IMR-90 (cell line): ENCODE results near the gene KRTAP21-1. TPM values are rescaled to one million over a fixed set of nuclear protein-coding genes. Genes with fewer than 3 reads are reported as not detected.

Experiments used
- ATAC-seq: fragments of 200-7000 bp; cut with Tn5 transposase; 2 replicates; pipeline ENCODE4 v1.9.1; 2020; ENCODE audit warnings: low read depth, mild to moderate bottlenecking, moderate library complexity
- BruUV-seq: library from RNA; stranded (reverse); fragments of 400-500 nt; replicated peaks from 2 replicates; lab custom pipeline; 2021; lab: Mats Ljungman, UMichigan
- CTCF ChIA-PET: fragments of 300-600 bp; formaldehyde crosslinking; extraction: SDS; loops from one replicate; lab custom pipeline; 2021; ENCODE audit warnings: antibody characterized with exemption; lab: Yijun Ruan, JAX
- POLR2A ChIA-PET: fragments of 300-600 bp; sonication (Branson Sonifier 250); formaldehyde crosslinking; loops from one replicate; lab custom pipeline; 2022; ENCODE audit warnings: antibody characterized with exemption; ENCODE audit not compliant: unreplicated experiment; lab: Charles Lee
- DNase-seq: peaks from one replicate; pipeline ENCODE4 v3.0.0; 2013
- H2AFZ ChIP-seq: replicated peaks from 2 replicates; pipeline ENCODE3; 2013; ENCODE audit warnings: low read length, mild to moderate bottlenecking; ENCODE audit not compliant: poor library complexity
- H2AK5ac ChIP-seq: 2 replicates; pipeline ENCODE4 v1.6.1; 2013; ENCODE audit warnings: low read depth, low read length, inconsistent platforms
- H2AK9ac ChIP-seq: replicated peaks from 2 replicates; pipeline ENCODE3; 2013; ENCODE audit warnings: mild to moderate bottlenecking, low read depth, low read length, moderate library complexity; ENCODE audit not compliant: poor library complexity
- H2BK120ac ChIP-seq: 2 replicates; pipeline ENCODE4 v1.6.1; 2013; ENCODE audit warnings: low read depth, low read length, inconsistent platforms
- H2BK15ac ChIP-seq: 3 replicates; pipeline ENCODE4 v1.6.1; 2013; ENCODE audit warnings: low read depth, low read length, inconsistent platforms
- H2BK20ac ChIP-seq: 2 replicates; pipeline ENCODE4 v1.6.1; 2013; ENCODE audit warnings: low read depth, mild to moderate bottlenecking, inconsistent platforms, low read length, moderate library complexity
- H2BK5ac ChIP-seq: 2 replicates; pipeline ENCODE4 v1.6.1; 2013; ENCODE audit warnings: mild to moderate bottlenecking, low read depth, low read length, inconsistent platforms; ENCODE audit not compliant: poor library complexity, severe bottlenecking
- H3K14ac ChIP-seq: replicated peaks from 2 replicates; pipeline ENCODE4 v1.6.1; 2013; ENCODE audit warnings: low read depth, low read length, inconsistent platforms
- H3K18ac ChIP-seq: 2 replicates; pipeline ENCODE4 v1.6.1; 2013; ENCODE audit warnings: low read depth, low read length, control low read depth
- H3K23ac ChIP-seq: 2 replicates; pipeline ENCODE4 v1.6.1; 2013; ENCODE audit warnings: low read depth, low read length, inconsistent platforms
- H3K27ac ChIP-seq: 2 replicates; pipeline ENCODE4 v1.5.1; 2013; ENCODE audit warnings: mild to moderate bottlenecking, control low read depth, low read length; ENCODE audit not compliant: insufficient read depth
- H3K27me3 ChIP-seq: 2 replicates; pipeline ENCODE4 v1.6.1; 2013; ENCODE audit warnings: low read length; ENCODE audit not compliant: control insufficient read depth, insufficient read depth
- H3K36me3 ChIP-seq: 2 replicates; pipeline ENCODE4 v1.6.1; 2013; ENCODE audit warnings: low read length, mixed read lengths; ENCODE audit not compliant: control insufficient read depth, insufficient read depth
- H3K4ac ChIP-seq: 2 replicates; pipeline ENCODE4 v1.6.1; 2013; ENCODE audit warnings: low read depth, low read length, inconsistent platforms
- H3K4me1 ChIP-seq: 2 replicates; pipeline ENCODE4 v1.6.1; 2013; ENCODE audit warnings: low read length, mixed read lengths; ENCODE audit not compliant: control insufficient read depth, insufficient read depth
- H3K4me2 ChIP-seq: 2 replicates; pipeline ENCODE4 v1.6.1; 2013; ENCODE audit warnings: low read depth, mild to moderate bottlenecking, control low read depth, low read length, moderate library complexity
- H3K4me3 ChIP-seq: 2 replicates; pipeline ENCODE4 v1.5.1; 2013; ENCODE audit warnings: low read depth, mild to moderate bottlenecking, control low read depth, low read length, moderate library complexity; ENCODE audit not compliant: insufficient read depth
- H3K56ac ChIP-seq: 2 replicates; pipeline ENCODE4 v1.6.1; 2013; ENCODE audit warnings: low read length, inconsistent platforms; ENCODE audit not compliant: insufficient read depth; ENCODE audit errors: extremely low read depth
- H3K79me1 ChIP-seq, 2 experiments: 2 replicates each; pipeline ENCODE4 v1.6.1; 2013; ENCODE audit warnings: low read length in 2 of 2, inconsistent platforms in 1 of 2, low read depth in 1 of 2
- H3K9ac ChIP-seq: 2 replicates; pipeline ENCODE4 v1.6.1; 2013; ENCODE audit warnings: low read depth, low read length, control low read depth
- H3K9me1 ChIP-seq: 2 replicates; pipeline ENCODE4 v1.6.1; 2013; ENCODE audit warnings: low read length, inconsistent platforms; ENCODE audit not compliant: insufficient read depth
- H3K9me3 ChIP-seq: 2 replicates; pipeline ENCODE4 v1.6.1; 2013; ENCODE audit warnings: low read length; ENCODE audit not compliant: control insufficient read depth, insufficient read depth
- H4K20me1 ChIP-seq: 2 replicates; pipeline ENCODE4 v1.6.1; 2013; ENCODE audit warnings: low read length, inconsistent platforms; ENCODE audit not compliant: insufficient read depth
- H4K5ac ChIP-seq: 2 replicates; pipeline ENCODE4 v1.6.1; 2013; ENCODE audit warnings: mild to moderate bottlenecking, low read depth, low read length, control low read depth
- H4K8ac ChIP-seq, 2 experiments: 2 replicates each; pipeline ENCODE4 v1.6.1; 2013; ENCODE audit warnings: low read depth in 2 of 2, low read length in 2 of 2, control low read depth in 1 of 2, inconsistent platforms in 1 of 2
- H4K91ac ChIP-seq: 2 replicates; pipeline ENCODE4 v1.6.1; 2013; ENCODE audit warnings: low read depth, low read length, inconsistent platforms; ENCODE audit not compliant: insufficient read depth
- MAZ ChIP-seq: IDR thresholded peaks from 2 replicates; pipeline ENCODE4 v1.6.1; 2012; ENCODE audit warnings: low read depth, mild to moderate bottlenecking, low read length, improper control_type of control experiment, moderate library complexity, borderline replicate concordance
- WGBS, 2 experiments: methylation state at CpG; one replicate each; pipeline versions ENCODE4 v1.1.5 to v1.1.7; 2013; ENCODE audit warnings: missing lambda C conversion rate in 2 of 2; ENCODE audit not compliant: insufficient read length in 1 of 2; ENCODE audit errors: extremely low coverage in 2 of 2; 5-methylcytosine and 5-hydroxymethylcytosine counted together
- dilution Hi-C: fragments of 300-500 bp; cut with HindIII; formaldehyde crosslinking; loops from one replicate; pipeline ENCODE4 v1.14.3; 2018; ENCODE audit warnings: low sequenced_read_pairs; ENCODE audit not compliant: unreplicated experiment
- in situ Hi-C: fragments of 300-500 bp; cut with MboI; formaldehyde crosslinking; loops from 3 replicates; pipeline ENCODE4 v1.14.3; 2019; ENCODE audit warnings: low sequenced_read_pairs, inconsistent platforms, mixed read lengths
- intact Hi-C: fragments of 100-400 bp; cut with micrococcal nuclease; formaldehyde crosslinking; loops from 2 replicates; pipeline ENCODE4 v1.10.0; 2022
- polyA plus RNA-seq, 3 experiments: library from polyadenylated mRNA; depleted of rRNA; stranded (reverse); fragments of >200 nt; gene quantifications; 2 replicates each; pipeline ENCODE4 v1.2.3, GENCODE V29; 2012; ENCODE audit warnings: low replicate concordance in 1 of 3
- total RNA-seq: library from RNA; depleted of rRNA; stranded (reverse); fragments of >200 nt; gene quantifications from 2 replicates; pipeline ENCODE4 v1.2.3, GENCODE V29; 2012
- TF ChIP-seq, protein P1 (sequence below): conservative IDR thresholded peaks from 2 replicates; pipeline ENCODE4 v1.5.1; 2012; ENCODE audit warnings: mild to moderate bottlenecking, low read depth, low read length, improper control_type of control experiment

The KRTAP21-1 gene
- total and polyA plus RNA-seq, 2 of the 4 experiments (the other 2 are of a cell fraction): not detected

DNA sequence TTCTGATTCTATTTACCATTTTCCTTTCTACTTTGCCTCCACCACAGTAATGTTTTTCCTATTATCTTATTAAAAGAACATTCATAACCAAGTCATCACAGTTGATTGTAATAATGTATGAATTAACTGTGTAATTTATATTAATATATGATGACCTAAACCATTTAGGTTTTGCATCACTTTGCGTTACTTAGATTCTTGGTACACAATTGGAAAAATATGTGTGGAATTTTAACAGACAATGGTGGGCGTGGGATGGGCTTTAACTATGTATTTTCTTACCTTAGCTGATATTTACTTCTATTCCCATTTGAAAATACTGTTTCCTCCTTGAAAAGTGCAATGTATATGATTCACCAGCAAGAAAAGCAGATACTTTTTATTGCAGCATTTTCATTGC, 40.3 kb downstream of the KRTAP21-1 start:
- Histone ChIP-seq H3K9me1 (no peaks in the 10 kb centered on the region), H3K14ac (no peak overlapping the region), H3K18ac (no peak overlapping the region), H2AK5ac (no peak overlapping the region), H3K56ac (no peak overlapping the region), H3K4me2 (no peak overlapping the region), H2BK120ac (no peak overlapping the region), H2AFZ (no peak overlapping the region), H3K4me1 (no peaks in the 10 kb centered on the region), H3K9me3 (0 out of 2 replicates have a peak, but pooled peaks cover 3% of the 10 kb centered on the region), H3K9ac (no peak overlapping the region), H2BK15ac (no peak overlapping the region), H3K36me3 (no peaks in the 10 kb centered on the region), H2BK5ac (no peak overlapping the region), H4K20me1 (no peaks in the 10 kb centered on the region), H3K27me3 (no peaks in the 10 kb centered on the region), H4K8ac (no peak overlapping the region), H4K5ac (no peak overlapping the region), H3K27ac (no peak overlapping the region), H3K79me1 (no peaks in the 10 kb centered on the region), H3K4ac (no peak overlapping the region), H3K23ac (no peak overlapping the region), H2AK9ac (no peak overlapping the region), H3K4me3 (no peak overlapping the region), H4K91ac (no peak overlapping the region), H2BK20ac (no peak overlapping the region)
- no CpG with 5 or more reads among the region's 2 CpGs for WGBS, 2 experiments
- intact Hi-C loops: no loop called here
- ChIA-PET CTCF (no interaction called here), POLR2A (no interaction called here)
- in situ Hi-C loops: no loop called here
- TF ChIP-seq MAZ: no peak
- TF ChIP-seq, protein P1, sequence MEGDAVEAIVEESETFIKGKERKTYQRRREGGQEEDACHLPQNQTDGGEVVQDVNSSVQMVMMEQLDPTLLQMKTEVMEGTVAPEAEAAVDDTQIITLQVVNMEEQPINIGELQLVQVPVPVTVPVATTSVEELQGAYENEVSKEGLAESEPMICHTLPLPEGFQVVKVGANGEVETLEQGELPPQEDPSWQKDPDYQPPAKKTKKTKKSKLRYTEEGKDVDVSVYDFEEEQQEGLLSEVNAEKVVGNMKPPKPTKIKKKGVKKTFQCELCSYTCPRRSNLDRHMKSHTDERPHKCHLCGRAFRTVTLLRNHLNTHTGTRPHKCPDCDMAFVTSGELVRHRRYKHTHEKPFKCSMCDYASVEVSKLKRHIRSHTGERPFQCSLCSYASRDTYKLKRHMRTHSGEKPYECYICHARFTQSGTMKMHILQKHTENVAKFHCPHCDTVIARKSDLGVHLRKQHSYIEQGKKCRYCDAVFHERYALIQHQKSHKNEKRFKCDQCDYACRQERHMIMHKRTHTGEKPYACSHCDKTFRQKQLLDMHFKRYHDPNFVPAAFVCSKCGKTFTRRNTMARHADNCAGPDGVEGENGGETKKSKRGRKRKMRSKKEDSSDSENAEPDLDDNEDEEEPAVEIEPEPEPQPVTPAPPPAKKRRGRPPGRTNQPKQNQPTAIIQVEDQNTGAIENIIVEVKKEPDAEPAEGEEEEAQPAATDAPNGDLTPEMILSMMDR: no peak
- dilution Hi-C loops: no loop called here
- ATAC-seq (no peak), DNase-seq (no peak)
- BruUV-seq: no TSS peak
